Endothelial cell of umbilical vein (primary cell): Measurements from ENCODE around the gene FBXO44. TPM values are rescaled to one million over a fixed set of nuclear protein-coding genes. Genes with fewer than 3 reads are reported as not detected.

Experiments used
- BruUV-seq: library from RNA; stranded (reverse); fragments of 400-500 nt; replicated peaks from 2 replicates; lab custom pipeline; 2021; lab: Mats Ljungman, UMichigan
- CTCF ChIA-PET: fragments of 300-600, 350-600 bp; sonication (Branson Sonifier 250); formaldehyde crosslinking; loops from one replicate; lab custom pipeline; 2021; ENCODE audit warnings: antibody characterized with exemption, inconsistent platforms; lab: Charles Lee
- POLR2A ChIA-PET: fragments of 300-600, 350-600 bp; sonication (Branson Sonifier 250); formaldehyde crosslinking; loops from one replicate; lab custom pipeline; 2021; ENCODE audit warnings: antibody characterized with exemption, inconsistent platforms; lab: Charles Lee
- DNase-seq: peaks from one replicate; pipeline ENCODE4 v3.0.0-alpha.2; 2011; ENCODE audit warnings: low read depth, low spot score
- FAIRE-seq: peaks from 2 replicates; lab custom pipeline; 2011; peaks lifted over from hg19 to GRCh38; lab: Jason Lieb, UNC
- H2AFZ ChIP-seq: 2 replicates; pipeline ENCODE4 v1.6.0; 2012; ENCODE audit warnings: low read depth, low read length, control low read depth, inconsistent platforms
- H3K27ac ChIP-seq: 2 replicates; pipeline ENCODE4 v1.5.1; 2011; ENCODE audit warnings: low read depth, mild to moderate bottlenecking, control low read depth, low read length, moderate library complexity; ENCODE audit not compliant: insufficient read depth
- H3K27me3 ChIP-seq, 2 experiments: 2 replicates each; pipeline versions ENCODE4 v1.6.0 to v1.6.1; 2011; ENCODE audit warnings: low read length in 2 of 2, mixed read lengths in 1 of 2; ENCODE audit not compliant: control insufficient read depth in 2 of 2, insufficient read depth in 2 of 2
- H3K36me3 ChIP-seq, 2 experiments: 2 replicates in 1 of 2; 3 replicates in 1 of 2; pipeline ENCODE4 v1.5.1; 2011; ENCODE audit warnings: low read length in 2 of 2, mild to moderate bottlenecking in 1 of 2, moderate library complexity in 1 of 2; ENCODE audit not compliant: control insufficient read depth in 2 of 2, insufficient read depth in 2 of 2; ENCODE audit errors: extremely low read depth in 1 of 2
- H3K4me1 ChIP-seq: 3 replicates; pipeline ENCODE4 v1.5.1; 2011; ENCODE audit warnings: mild to moderate bottlenecking, low read length; ENCODE audit not compliant: control insufficient read depth, insufficient read depth; ENCODE audit errors: extremely low read depth
- H3K4me2 ChIP-seq: 2 replicates; pipeline ENCODE4 v1.6.1; 2011; ENCODE audit warnings: low read length, control low read depth, mixed read lengths; ENCODE audit not compliant: insufficient read depth
- H3K4me3 ChIP-seq, 3 experiments: fragments of 200-600 bp in 1 of 3; sonication (generic), shearing (Covaris generic) in 1 of 3; replicated peaks in 1 of 3; 2 replicates each; pipeline ENCODE4 v1.5.1; 2011 to 2016; ENCODE audit warnings: control low read depth in 3 of 3, low read length in 3 of 3, mild to moderate bottlenecking in 2 of 3, inconsistent platforms in 1 of 3, low read depth in 1 of 3, moderate library complexity in 1 of 3; ENCODE audit not compliant: insufficient read depth in 1 of 3
- H3K79me2 ChIP-seq: 2 replicates; pipeline ENCODE4 v1.6.0; 2012; ENCODE audit warnings: low read length, inconsistent platforms; ENCODE audit not compliant: control insufficient read depth, insufficient read depth
- H3K9ac ChIP-seq: replicated peaks from 2 replicates; pipeline ENCODE3; 2011; ENCODE audit warnings: low read length, control low read depth; ENCODE audit not compliant: insufficient read depth; ENCODE audit errors: extremely low read depth
- H3K9me1 ChIP-seq: replicated peaks from 3 replicates; pipeline ENCODE4 v1.6.0; 2011; ENCODE audit warnings: mild to moderate bottlenecking, low read length; ENCODE audit not compliant: control insufficient read depth, insufficient read depth; ENCODE audit errors: extremely low read depth
- H3K9me3 ChIP-seq: replicated peaks from 2 replicates; pipeline ENCODE4 v1.5.1; 2012; ENCODE audit warnings: low read length, inconsistent platforms; ENCODE audit not compliant: control insufficient read depth, insufficient read depth
- H4K20me1 ChIP-seq: replicated peaks from 2 replicates; pipeline ENCODE3; 2011; ENCODE audit warnings: mild to moderate bottlenecking, low read length; ENCODE audit not compliant: control insufficient read depth, insufficient read depth; ENCODE audit errors: extremely low read depth
- CTCF ChIP-seq, 2 donors: IDR thresholded peaks; 1 replicate in 1 of 2; 2 replicates in 1 of 2; pipeline ENCODE4 v1.5.1; 2011; ENCODE audit warnings: low read length in 2 of 2, mild to moderate bottlenecking in 2 of 2, moderate library complexity in 2 of 2, control low read depth in 1 of 2, inconsistent platforms in 1 of 2, low read depth in 1 of 2; ENCODE audit not compliant: insufficient read depth in 1 of 2; ENCODE audit errors: extremely low read depth in 1 of 2
- EZH2 ChIP-seq: IDR thresholded peaks from 2 replicates; pipeline ENCODE4 v1.6.1; 2012; ENCODE audit warnings: borderline replicate concordance, low read depth, mild to moderate bottlenecking, moderate library complexity, low read length, inconsistent platforms; ENCODE audit not compliant: severe bottlenecking
- FOS ChIP-seq: IDR thresholded peaks from 2 replicates; pipeline ENCODE4 v1.6.1; 2011; ENCODE audit warnings: mild to moderate bottlenecking, low read length, moderate library complexity, borderline replicate concordance; ENCODE audit not compliant: insufficient read depth
- GATA2 ChIP-seq: IDR thresholded peaks from 2 replicates; pipeline ENCODE4 v1.7.0; 2011; ENCODE audit warnings: low read depth, mild to moderate bottlenecking, moderate library complexity, mixed read lengths, low read length; ENCODE audit not compliant: insufficient read length, insufficient read depth
- JUN ChIP-seq: IDR thresholded peaks from 2 replicates; pipeline ENCODE4 v1.6.1; 2011; ENCODE audit warnings: borderline replicate concordance, low read depth; ENCODE audit not compliant: insufficient read length, insufficient read depth
- MAX ChIP-seq: IDR thresholded peaks from 2 replicates; pipeline ENCODE4 v1.6.1; 2011; ENCODE audit not compliant: insufficient read depth, insufficient read length
- MYC ChIP-seq: IDR thresholded peaks from one replicate; pipeline ENCODE4 v1.6.1; 2011; ENCODE audit warnings: mild to moderate bottlenecking, low read depth, low read length
- POLR2A ChIP-seq: IDR thresholded peaks from 2 replicates; pipeline ENCODE4 v1.6.1; 2012; ENCODE audit warnings: low read depth, mild to moderate bottlenecking, control low read depth, low read length
- POLR2AphosphoS5 ChIP-seq: IDR thresholded peaks from 2 replicates; pipeline ENCODE4 v1.6.1; 2012; ENCODE audit warnings: low read depth, mild to moderate bottlenecking, control low read depth, low read length, moderate library complexity; ENCODE audit not compliant: insufficient read depth
- dilution Hi-C: fragments of 300-500 bp; cut with MboI; formaldehyde crosslinking; loops from one replicate; pipeline ENCODE4 v1.15.0; 2019; ENCODE audit warnings: low sequenced_read_pairs; ENCODE audit not compliant: extremely low pct_ligation_motif_present
- intact Hi-C: fragments of 100-400 bp; cut with micrococcal nuclease; formaldehyde crosslinking; loops from one replicate; pipeline ENCODE4 v1.10.0; 2022
- polyA plus RNA-seq, 4 experiments: library from polyadenylated mRNA; depleted of rRNA in 3 of 4; stranded (reverse) in 3 of 4; unstranded in 1 of 4; fragments of >200 nt; gene quantifications; 2 replicates each; pipeline versions ENCODE4 v1.2.1 to v1.2.3, GENCODE V29; 2011 to 2012; ENCODE audit warnings: missing spikeins in 1 of 4
- total RNA-seq: library from RNA; stranded (reverse); gene quantifications from 2 replicates; pipeline ENCODE4 v1.2.3, GENCODE V29; 2021

The FBXO44 gene
- total and polyA plus RNA-seq, 2 donors (not counting 3 experiments of a cell fraction or from before 2014, with no cell fraction given): 16.8 to 22.5 TPM

GRCh38 chr1:11657654-11658053 is 3.0 kb downstream of the FBXO44 start:
- Histone ChIP-seq H3K4me2 (no peak overlapping the region), H3K9me1 (no peaks in the 10 kb centered on the region), H2AFZ (no peak overlapping the region), H3K27ac (no peak overlapping the region), H3K9ac (no peak overlapping the region), H3K4me1 (peaks cover 3% of the 10 kb centered on the region), H3K79me2 (no peaks in the 10 kb centered on the region), H3K4me3 (no peak overlapping the region), H3K36me3 (no peaks in the 10 kb centered on the region), H3K9me3 (no peaks in the 10 kb centered on the region), H4K20me1 (no peaks in the 10 kb centered on the region), H3K27me3 (no peaks in the 10 kb centered on the region)
- TF ChIP-seq FOS (no peak), MYC (no peak), POLR2AphosphoS5 (no peak), EZH2 (no peak), JUN (no peak), MAX (no peak), CTCF (IDR thresholded peaks at IDR 0.05; ENCODE audit: extremely low read depth in 1 of 2, insufficient read depth in 1 of 2, low read depth in 1 of 2, low read length in 2 of 2) (no peak), GATA2 (no peak), POLR2A (no peak)
- FAIRE-seq (no peak), DNase-seq (no peak)
- CTCF ChIA-PET: interaction anchor here (1.0 to 1.4 kb wide), 4 partner anchors 14 to 79 kb away, joined by 3 to 5 read pairs (median 4); no protein-coding TSS in a partner anchor
- POLR2A ChIA-PET: interaction anchor here (0.6 kb wide), 1 partner anchor 385 kb away, joined by 4 read pairs; no protein-coding TSS in a partner anchor
- BruUV-seq: no TSS peak
- intact Hi-C loops: no loop called here
- dilution Hi-C loops: no loop called here
